ENCODE measurements around the gene CTNND2.

DNA sequence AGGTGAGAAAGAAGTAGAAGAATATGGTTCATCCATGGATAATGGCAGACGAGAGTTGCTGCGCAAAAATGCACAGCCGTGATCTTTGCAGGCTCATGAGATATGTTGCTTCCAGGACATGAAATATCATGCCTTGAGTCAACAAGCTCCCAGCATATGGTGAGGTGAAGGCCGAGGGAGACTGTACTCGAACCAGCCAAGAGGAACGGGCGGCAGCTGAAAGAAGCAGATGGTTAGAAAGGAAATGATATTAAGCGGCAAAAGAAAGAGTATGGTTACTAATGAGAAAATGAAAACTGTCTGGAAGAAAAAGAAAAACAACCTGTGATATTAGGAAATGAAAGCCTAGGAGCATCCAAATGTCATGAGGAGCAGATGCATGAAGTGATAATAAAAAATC lies 798.5 kb downstream of the CTNND2 start:
- no peak for TF ChIP-seq ZNF660 (tag by site-specific recombination; IDR thresholded peaks at IDR 0.05)
- no peak for TF ChIP-seq SALL2 (tag by site-specific recombination; IDR thresholded peaks at IDR 0.05; ENCODE audit: borderline replicate concordance)
- TF ChIP-seq ZBTB1 (tag by site-specific recombination; IDR thresholded peaks at IDR 0.05), result no peak
- no peak for TF ChIP-seq PRDM1 (tag by site-specific recombination; IDR thresholded peaks at IDR 0.05)
- TF ChIP-seq CTCF (tag by site-specific recombination; IDR thresholded peaks at IDR 0.05), result no peak
- no peak for TF ChIP-seq BCL11A (tag by site-specific recombination; IDR thresholded peaks at IDR 0.05; ENCODE audit: low read depth)
